ENCODE results near the gene HOOK1. TPM values are rescaled to one million over a fixed set of nuclear protein-coding genes. Genes with fewer than 3 reads are reported as not detected.

Gene HOOK1
- 10.3 and 14.6 TPM in 2 replicates for total RNA-seq

- FAIRE-seq, result no peak
- H3K4me3 ChIP-seq (ENCODE audit: low read depth, low read length), result peak within 1 kb of the TSS; percentile 92
- no peaks in the 10 kb centered on the region for H3K36me3 ChIP-seq (ENCODE audit: control insufficient read depth, insufficient read depth, low read length)
- TF ChIP-seq, protein P1, sequence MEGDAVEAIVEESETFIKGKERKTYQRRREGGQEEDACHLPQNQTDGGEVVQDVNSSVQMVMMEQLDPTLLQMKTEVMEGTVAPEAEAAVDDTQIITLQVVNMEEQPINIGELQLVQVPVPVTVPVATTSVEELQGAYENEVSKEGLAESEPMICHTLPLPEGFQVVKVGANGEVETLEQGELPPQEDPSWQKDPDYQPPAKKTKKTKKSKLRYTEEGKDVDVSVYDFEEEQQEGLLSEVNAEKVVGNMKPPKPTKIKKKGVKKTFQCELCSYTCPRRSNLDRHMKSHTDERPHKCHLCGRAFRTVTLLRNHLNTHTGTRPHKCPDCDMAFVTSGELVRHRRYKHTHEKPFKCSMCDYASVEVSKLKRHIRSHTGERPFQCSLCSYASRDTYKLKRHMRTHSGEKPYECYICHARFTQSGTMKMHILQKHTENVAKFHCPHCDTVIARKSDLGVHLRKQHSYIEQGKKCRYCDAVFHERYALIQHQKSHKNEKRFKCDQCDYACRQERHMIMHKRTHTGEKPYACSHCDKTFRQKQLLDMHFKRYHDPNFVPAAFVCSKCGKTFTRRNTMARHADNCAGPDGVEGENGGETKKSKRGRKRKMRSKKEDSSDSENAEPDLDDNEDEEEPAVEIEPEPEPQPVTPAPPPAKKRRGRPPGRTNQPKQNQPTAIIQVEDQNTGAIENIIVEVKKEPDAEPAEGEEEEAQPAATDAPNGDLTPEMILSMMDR (IDR thresholded peaks at IDR 0.05; ENCODE audit: insufficient read depth, low read length, severe bottlenecking), result no peak
- DNase-seq (ENCODE audit: low read depth), result no peak
- no peaks in the 10 kb centered on the region for H3K27me3 ChIP-seq (ENCODE audit: control insufficient read depth, insufficient read depth, low read length)
Measured at GRCh38 chr1:59814901-59815825, at the start of gene HOOK1. TSS of gene HOOK1 (plus strand) at chr1:59814949. CDS start at chr1:59815118, 169 bp downstream.

DNA sequence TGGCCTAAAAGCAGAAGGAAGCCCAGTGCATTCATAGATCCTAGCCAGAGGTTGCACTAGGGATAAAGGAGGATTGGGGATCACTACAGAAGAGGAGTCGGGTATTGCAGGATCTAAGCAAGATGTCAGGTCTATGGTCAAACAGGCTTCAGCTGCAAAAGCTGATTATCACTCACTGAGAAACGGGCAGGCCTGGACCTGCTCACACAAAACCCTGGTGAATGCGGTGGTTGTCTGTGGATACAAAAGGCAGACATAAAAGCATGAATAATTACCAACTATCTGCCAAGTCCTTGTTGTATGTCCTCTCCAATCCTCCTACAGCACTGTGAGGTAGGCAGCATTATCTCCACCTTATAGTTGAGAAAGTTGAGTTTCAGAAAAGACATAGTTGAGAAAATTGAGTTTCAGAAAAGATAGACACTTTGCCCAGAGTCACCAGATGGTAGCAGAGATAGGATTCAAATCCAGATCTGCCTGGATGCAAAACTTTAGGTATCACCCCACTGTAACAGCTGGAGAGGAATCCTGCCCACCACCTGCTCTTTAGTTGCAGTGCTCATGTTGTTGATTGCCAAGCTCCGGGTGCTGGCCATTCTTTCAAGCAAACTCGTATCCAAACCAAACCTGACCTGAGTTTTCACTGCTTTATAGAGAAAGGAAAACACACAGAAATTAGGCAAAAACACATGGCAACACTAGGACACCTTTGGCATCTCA lies 49.6 kb upstream of the HOOK1 start:
- H3K36me3 ChIP-seq (ENCODE audit: control insufficient read depth, insufficient read depth, low read length), result no peaks in the 10 kb centered on the region
- FAIRE-seq (peak; percentile 73), DNase-seq (ENCODE audit: low read depth) (peak; percentile 93)
- H3K4me3 ChIP-seq (ENCODE audit: low read depth, low read length), result no peak overlapping the region
- no peaks in the 10 kb centered on the region for H3K27me3 ChIP-seq (ENCODE audit: control insufficient read depth, insufficient read depth, low read length)
- TF ChIP-seq, protein P1 (IDR thresholded peaks at IDR 0.05; ENCODE audit: insufficient read depth, low read length, severe bottlenecking), result no peak

GRCh38 chr1:59766227-59766855 lies 48.4 kb upstream of the HOOK1 start:
- H3K27me3 ChIP-seq (ENCODE audit: control insufficient read depth, insufficient read depth, low read length), result no peaks in the 10 kb centered on the region
- no peaks in the 10 kb centered on the region for H3K36me3 ChIP-seq (ENCODE audit: control insufficient read depth, insufficient read depth, low read length)
- H3K4me3 ChIP-seq (ENCODE audit: low read depth, low read length), result no peak overlapping the region
- TF ChIP-seq, protein P1 (IDR thresholded peaks at IDR 0.05; ENCODE audit: insufficient read depth, low read length, severe bottlenecking), result no peak
- FAIRE-seq (no peak), DNase-seq (ENCODE audit: low read depth) (peak; percentile 29)

DNA sequence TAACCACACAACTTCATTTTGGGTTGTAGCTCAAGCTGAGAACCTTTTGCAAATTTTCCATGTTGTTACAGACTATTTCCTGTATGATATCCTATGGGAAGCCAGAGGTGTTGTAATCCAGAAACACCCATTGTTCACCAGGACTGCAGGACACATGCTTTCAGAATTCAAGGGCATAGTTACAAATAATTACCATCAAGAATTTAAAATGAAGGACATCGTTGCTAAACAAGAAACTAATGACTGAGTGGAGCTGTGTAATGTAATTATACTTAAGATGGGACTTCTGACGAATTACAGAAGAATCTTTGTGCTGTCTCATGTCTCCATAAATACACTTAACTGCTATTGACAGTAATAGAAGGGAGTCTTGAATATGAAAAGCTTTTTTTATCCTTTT lies 47.6 kb upstream of the HOOK1 start:
- no peaks in the 10 kb centered on the region for H3K27me3 ChIP-seq (ENCODE audit: control insufficient read depth, insufficient read depth, low read length)
- DNase-seq (ENCODE audit: low read depth) (peak; percentile 50), FAIRE-seq (no peak)
- TF ChIP-seq, protein P1 (IDR thresholded peaks at IDR 0.05; ENCODE audit: insufficient read depth, low read length, severe bottlenecking), result no peak
- H3K4me3 ChIP-seq (ENCODE audit: low read depth, low read length), result no peak overlapping the region
- no peaks in the 10 kb centered on the region for H3K36me3 ChIP-seq (ENCODE audit: control insufficient read depth, insufficient read depth, low read length)

DNA sequence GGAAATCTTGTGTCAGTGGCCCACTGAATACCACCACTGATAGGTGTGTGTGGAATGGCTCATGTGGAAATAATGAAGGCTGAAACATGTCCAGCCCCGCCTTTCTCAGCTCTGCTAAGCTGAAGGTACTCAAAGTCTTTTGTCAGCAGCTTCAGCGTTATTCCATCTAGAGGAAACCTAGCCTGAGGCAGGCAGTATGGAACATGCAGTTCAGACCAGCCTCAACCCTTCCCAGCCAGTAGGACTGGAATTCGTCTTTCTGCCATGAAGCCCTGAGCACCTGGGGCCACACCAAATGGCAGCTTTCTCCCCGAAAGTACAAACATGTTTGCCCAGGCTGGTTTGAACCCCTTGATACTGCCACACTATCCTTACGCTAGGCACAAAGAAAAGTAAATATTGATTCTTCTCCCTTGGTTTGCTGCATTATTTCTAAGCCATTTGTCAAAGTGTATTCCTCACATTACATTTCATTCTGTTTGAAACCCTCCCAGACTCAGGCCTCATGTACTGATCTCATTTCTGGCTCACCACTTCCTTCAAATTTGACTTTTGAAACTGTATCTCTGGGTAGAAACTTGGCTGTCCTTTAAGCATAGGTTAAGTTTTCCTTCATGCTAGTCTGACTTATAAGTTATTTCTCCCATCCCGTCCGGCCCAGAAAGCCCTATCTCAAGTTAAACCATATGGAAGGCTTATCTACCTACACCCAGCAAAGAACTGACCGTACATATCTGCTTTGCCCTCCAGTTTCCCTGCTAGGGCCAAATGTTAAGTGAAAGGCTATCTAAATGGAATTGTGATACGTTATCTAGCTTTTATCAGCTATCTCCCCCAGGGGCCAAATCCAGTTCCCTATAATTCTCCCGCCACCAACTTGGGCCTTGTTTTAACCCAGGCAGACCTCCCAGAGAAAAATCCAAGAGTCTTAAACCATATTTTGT lies 45.7 kb upstream of the HOOK1 start:
- FAIRE-seq (peak; percentile 81), DNase-seq (ENCODE audit: low read depth) (peak; percentile 87)
- Histone ChIP-seq H3K27me3 (ENCODE audit: control insufficient read depth, insufficient read depth, low read length) (no peaks in the 10 kb centered on the region), H3K36me3 (ENCODE audit: control insufficient read depth, insufficient read depth, low read length) (no peaks in the 10 kb centered on the region), H3K4me3 (ENCODE audit: low read depth, low read length) (no peak overlapping the region)
- TF ChIP-seq, protein P1 (IDR thresholded peaks at IDR 0.05; ENCODE audit: insufficient read depth, low read length, severe bottlenecking), result no peak

Data from bronchial epithelial cell (primary cell).